SK-N-SH (cell line): Measurements from ENCODE around the gene MOCOS. TPM values are rescaled to one million over a fixed set of nuclear protein-coding genes. Genes with fewer than 3 reads are reported as not detected.

ENCODE experiments used
- CTCF ChIA-PET: fragments of 300-600, 350-600 bp; formaldehyde crosslinking; extraction: SDS; loops from one replicate; lab custom pipeline; 2021; lab: Yijun Ruan, JAX
- POLR2A ChIA-PET: fragments of 350-600 bp; sonication (Branson Sonifier 250); formaldehyde crosslinking; extraction: SDS; loops from one replicate; lab custom pipeline; 2020; ENCODE audit warnings: antibody characterized with exemption, inconsistent platforms; lab: Yijun Ruan, JAX
- DNase-seq: peaks from one replicate; pipeline ENCODE4 v3.0.0; 2012
- H2AFZ ChIP-seq: fragments of 200-600 bp; sonication (generic); 2 replicates; pipeline ENCODE4 v1.8.1; 2016; ENCODE audit warnings: antibody characterized with exemption, mild to moderate bottlenecking, low read depth
- H3F3A ChIP-seq: fragments of 200-600 bp; sonication (generic); replicated peaks from 2 replicates; pipeline ENCODE3; 2016; ENCODE audit warnings: antibody characterized with exemption, mild to moderate bottlenecking; ENCODE audit not compliant: insufficient read depth
- H3K27ac ChIP-seq, 2 experiments: fragments of 200-500 bp in 1 of 2; fragments of 200-600 bp in 1 of 2; sonication (Bioruptor generic) in 1 of 2; sonication (generic), shearing (Covaris generic) in 1 of 2; 2 replicates each; pipeline versions ENCODE4 v1.5.1 to v1.6.1; 2014 to 2016; ENCODE audit warnings: low read depth in 2 of 2, inconsistent platforms in 1 of 2, low read length in 1 of 2, mild to moderate bottlenecking in 1 of 2, mixed read lengths in 1 of 2
- H3K27me3 ChIP-seq: fragments of 200-600 bp; sonication (generic), shearing (Covaris generic); 2 replicates; pipeline ENCODE4 v1.6.1; 2016; ENCODE audit warnings: mixed run types; ENCODE audit not compliant: insufficient read depth
- H3K36me3 ChIP-seq, 2 experiments: fragments of 200-500 bp in 1 of 2; fragments of 200-600 bp in 1 of 2; sonication (Bioruptor generic) in 1 of 2; sonication (generic) in 1 of 2; replicated peaks in 1 of 2; 2 replicates each; pipeline versions ENCODE3 to v1.5.1; 2014 to 2016; ENCODE audit warnings: low read length in 1 of 2, mild to moderate bottlenecking in 1 of 2; ENCODE audit not compliant: insufficient read depth in 2 of 2, control insufficient read depth in 1 of 2
- H3K4me1 ChIP-seq, 2 experiments: fragments of 200-500 bp in 1 of 2; fragments of 200-600 bp in 1 of 2; sonication (Bioruptor generic) in 1 of 2; sonication (generic), shearing (Covaris generic) in 1 of 2; 2 replicates each; pipeline versions ENCODE4 v1.5.1 to v1.6.1; 2014 to 2016; ENCODE audit warnings: low read depth in 1 of 2, low read length in 1 of 2, mixed run types in 1 of 2; ENCODE audit not compliant: insufficient read depth in 2 of 2, control insufficient read depth in 1 of 2
- H3K4me2 ChIP-seq: fragments of 200-600 bp; sonication (generic), shearing (Covaris generic); 2 replicates; pipeline ENCODE4 v1.6.1; 2017; ENCODE audit warnings: mixed run types
- H3K4me3 ChIP-seq, 2 experiments: fragments of 200-500 bp in 1 of 2; fragments of 200-600 bp in 1 of 2; sonication (Bioruptor generic) in 1 of 2; sonication (generic), shearing (Covaris generic) in 1 of 2; 2 replicates each; pipeline versions ENCODE4 v1.5.1 to v1.8.1; 2014 to 2016; ENCODE audit warnings: low read depth in 2 of 2, inconsistent platforms in 1 of 2, low read length in 1 of 2, mild to moderate bottlenecking in 1 of 2, mixed read lengths in 1 of 2, moderate library complexity in 1 of 2
- H3K79me2 ChIP-seq: fragments of 200-600 bp; sonication (generic); 2 replicates; pipeline ENCODE4 v1.8.1; 2017; ENCODE audit warnings: mild to moderate bottlenecking; ENCODE audit not compliant: insufficient read depth
- H3K9ac ChIP-seq: fragments of 200-600 bp; sonication (generic); 2 replicates; pipeline ENCODE4 v1.6.1; 2017; ENCODE audit warnings: mixed run types
- H3K9me2 ChIP-seq: fragments of 200-600 bp; sonication (generic); 2 replicates; pipeline ENCODE4 v1.6.1; 2017; ENCODE audit warnings: mixed run types
- H3K9me3 ChIP-seq: fragments of 200-600 bp; sonication (generic); 2 replicates; pipeline ENCODE4 v1.6.1; 2017; ENCODE audit warnings: mixed run types, mild to moderate bottlenecking, moderate library complexity
- H4K20me1 ChIP-seq: fragments of 200-600 bp; sonication (generic); 2 replicates; pipeline ENCODE4 v1.6.1; 2017; ENCODE audit warnings: mild to moderate bottlenecking, mixed run types; ENCODE audit not compliant: insufficient read depth
- FOXJ3 ChIP-seq: sonication (generic); formaldehyde crosslinking; IDR thresholded peaks from 2 replicates; pipeline ENCODE4 v1.5.1; 2020; ENCODE audit warnings: mild to moderate bottlenecking, missing genetic modification reagents
- FOXM1 ChIP-seq: IDR thresholded peaks from 2 replicates; pipeline ENCODE4 v1.4.0; 2012; ENCODE audit warnings: low read depth, mild to moderate bottlenecking
- TAF1 ChIP-seq: IDR thresholded peaks from 2 replicates; pipeline ENCODE4 v1.6.1; 2012; ENCODE audit warnings: low read depth, mild to moderate bottlenecking, low read length, moderate library complexity, borderline replicate concordance
- TCF12 ChIP-seq: IDR thresholded peaks from 2 replicates; pipeline ENCODE4 v1.4.0; 2012
- YY1 ChIP-seq: IDR thresholded peaks from 2 replicates; pipeline ENCODE4 v1.4.0; 2012; ENCODE audit warnings: low read depth, mild to moderate bottlenecking
- WGBS: methylation state at CpG from one replicate; pipeline ENCODE4 v1.1.6; 2017; ENCODE audit warnings: low lambda C conversion rate; 5-methylcytosine and 5-hydroxymethylcytosine counted together
- polyA plus RNA-seq, 3 experiments: library from polyadenylated mRNA; depleted of rRNA; stranded (reverse); fragments of >200 nt; gene quantifications; 2 replicates each; pipeline ENCODE4 v1.2.3, GENCODE V29; 2012
- TF ChIP-seq, protein P1 (sequence below): fragments of 200-600 bp; sonication (generic); IDR thresholded peaks from 2 replicates; pipeline ENCODE4 v1.6.1; 2017; ENCODE audit warnings: antibody characterized with exemption, mild to moderate bottlenecking, moderate library complexity
- TF ChIP-seq, protein P2 (sequence below): IDR thresholded peaks from 2 replicates; pipeline ENCODE4 v1.6.1; 2012; ENCODE audit warnings: mild to moderate bottlenecking, low read depth, low read length, moderate library complexity
- TF ChIP-seq, protein P3 (sequence below): fragments of 150-350 bp; IDR thresholded peaks from 2 replicates; pipeline ENCODE4 v1.6.1; 2017; ENCODE audit warnings: antibody characterized with exemption, low read length, low read depth, borderline replicate concordance
- TF ChIP-seq, protein P4 (sequence below): IDR thresholded peaks from 2 replicates; pipeline ENCODE4; 2012
- TF ChIP-seq, protein P5 (sequence below): fragments of 150-350 bp; IDR thresholded peaks from 2 replicates; pipeline ENCODE4 v1.6.1; 2016; ENCODE audit warnings: mild to moderate bottlenecking, low read depth, low read length
- TF ChIP-seq, protein P6 (sequence below): IDR thresholded peaks from 2 replicates; pipeline ENCODE4 v1.4.0; 2012; ENCODE audit warnings: low read depth, borderline replicate concordance
- TF ChIP-seq, protein P7 (sequence below): IDR thresholded peaks from 2 replicates; pipeline ENCODE4 v1.4.0; 2012; ENCODE audit warnings: low read depth, borderline replicate concordance

MOCOS gene
- polyA plus RNA-seq, 1 of the 3 experiments (the other 2 are of a cell fraction) = 1.2 TPM

DNA sequence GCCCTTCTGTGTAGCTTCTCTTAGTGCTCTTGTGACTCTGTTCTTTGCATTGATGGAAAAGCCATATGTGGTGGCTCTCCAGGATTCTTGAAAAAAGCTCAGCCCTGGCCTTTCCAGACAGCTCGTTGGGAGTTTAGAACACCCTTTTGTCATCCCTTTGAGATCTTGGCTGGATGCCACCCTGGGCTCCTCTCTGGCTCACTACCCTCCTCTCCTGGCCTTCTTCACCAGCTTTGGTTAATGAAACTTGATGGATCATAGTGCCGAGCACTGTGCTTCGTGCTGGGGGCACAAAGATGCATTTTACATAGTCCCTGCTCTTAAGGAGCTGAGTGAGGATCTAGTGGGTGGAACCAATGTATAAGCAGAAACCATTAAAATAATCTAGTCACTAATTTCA lies 94.6 kb downstream of the MOCOS start:
- H3K9ac ChIP-seq = no peak overlapping the region
- H3K27ac ChIP-seq = no peak overlapping the region
- H3K9me3 ChIP-seq = no peaks in the 10 kb centered on the region
- H4K20me1 ChIP-seq = no peaks in the 10 kb centered on the region
- H3K27me3 ChIP-seq = no peaks in the 10 kb centered on the region
- no peaks in the 10 kb centered on the region for H3K36me3 ChIP-seq
- no peak for DNase-seq
- no peak overlapping the region for H3K4me3 ChIP-seq
- H3K4me2 ChIP-seq = no peak overlapping the region
- no peaks in the 10 kb centered on the region for H3K79me2 ChIP-seq
- CTCF ChIA-PET = interaction anchor here (1.1 to 11.3 kb wide), 11 partner anchors 125 to 895 kb away, joined by 3 to 136 read pairs (median 4); no protein-coding TSS in a partner anchor
- H2AFZ ChIP-seq = no peak overlapping the region
- no peaks in the 10 kb centered on the region for H3F3A ChIP-seq
- TF ChIP-seq, protein P1, sequence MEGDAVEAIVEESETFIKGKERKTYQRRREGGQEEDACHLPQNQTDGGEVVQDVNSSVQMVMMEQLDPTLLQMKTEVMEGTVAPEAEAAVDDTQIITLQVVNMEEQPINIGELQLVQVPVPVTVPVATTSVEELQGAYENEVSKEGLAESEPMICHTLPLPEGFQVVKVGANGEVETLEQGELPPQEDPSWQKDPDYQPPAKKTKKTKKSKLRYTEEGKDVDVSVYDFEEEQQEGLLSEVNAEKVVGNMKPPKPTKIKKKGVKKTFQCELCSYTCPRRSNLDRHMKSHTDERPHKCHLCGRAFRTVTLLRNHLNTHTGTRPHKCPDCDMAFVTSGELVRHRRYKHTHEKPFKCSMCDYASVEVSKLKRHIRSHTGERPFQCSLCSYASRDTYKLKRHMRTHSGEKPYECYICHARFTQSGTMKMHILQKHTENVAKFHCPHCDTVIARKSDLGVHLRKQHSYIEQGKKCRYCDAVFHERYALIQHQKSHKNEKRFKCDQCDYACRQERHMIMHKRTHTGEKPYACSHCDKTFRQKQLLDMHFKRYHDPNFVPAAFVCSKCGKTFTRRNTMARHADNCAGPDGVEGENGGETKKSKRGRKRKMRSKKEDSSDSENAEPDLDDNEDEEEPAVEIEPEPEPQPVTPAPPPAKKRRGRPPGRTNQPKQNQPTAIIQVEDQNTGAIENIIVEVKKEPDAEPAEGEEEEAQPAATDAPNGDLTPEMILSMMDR = no peak
- no peak for TF ChIP-seq FOXJ3
- TF ChIP-seq, protein P2, sequence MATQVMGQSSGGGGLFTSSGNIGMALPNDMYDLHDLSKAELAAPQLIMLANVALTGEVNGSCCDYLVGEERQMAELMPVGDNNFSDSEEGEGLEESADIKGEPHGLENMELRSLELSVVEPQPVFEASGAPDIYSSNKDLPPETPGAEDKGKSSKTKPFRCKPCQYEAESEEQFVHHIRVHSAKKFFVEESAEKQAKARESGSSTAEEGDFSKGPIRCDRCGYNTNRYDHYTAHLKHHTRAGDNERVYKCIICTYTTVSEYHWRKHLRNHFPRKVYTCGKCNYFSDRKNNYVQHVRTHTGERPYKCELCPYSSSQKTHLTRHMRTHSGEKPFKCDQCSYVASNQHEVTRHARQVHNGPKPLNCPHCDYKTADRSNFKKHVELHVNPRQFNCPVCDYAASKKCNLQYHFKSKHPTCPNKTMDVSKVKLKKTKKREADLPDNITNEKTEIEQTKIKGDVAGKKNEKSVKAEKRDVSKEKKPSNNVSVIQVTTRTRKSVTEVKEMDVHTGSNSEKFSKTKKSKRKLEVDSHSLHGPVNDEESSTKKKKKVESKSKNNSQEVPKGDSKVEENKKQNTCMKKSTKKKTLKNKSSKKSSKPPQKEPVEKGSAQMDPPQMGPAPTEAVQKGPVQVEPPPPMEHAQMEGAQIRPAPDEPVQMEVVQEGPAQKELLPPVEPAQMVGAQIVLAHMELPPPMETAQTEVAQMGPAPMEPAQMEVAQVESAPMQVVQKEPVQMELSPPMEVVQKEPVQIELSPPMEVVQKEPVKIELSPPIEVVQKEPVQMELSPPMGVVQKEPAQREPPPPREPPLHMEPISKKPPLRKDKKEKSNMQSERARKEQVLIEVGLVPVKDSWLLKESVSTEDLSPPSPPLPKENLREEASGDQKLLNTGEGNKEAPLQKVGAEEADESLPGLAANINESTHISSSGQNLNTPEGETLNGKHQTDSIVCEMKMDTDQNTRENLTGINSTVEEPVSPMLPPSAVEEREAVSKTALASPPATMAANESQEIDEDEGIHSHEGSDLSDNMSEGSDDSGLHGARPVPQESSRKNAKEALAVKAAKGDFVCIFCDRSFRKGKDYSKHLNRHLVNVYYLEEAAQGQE = no peak
- TF ChIP-seq, protein P3, sequence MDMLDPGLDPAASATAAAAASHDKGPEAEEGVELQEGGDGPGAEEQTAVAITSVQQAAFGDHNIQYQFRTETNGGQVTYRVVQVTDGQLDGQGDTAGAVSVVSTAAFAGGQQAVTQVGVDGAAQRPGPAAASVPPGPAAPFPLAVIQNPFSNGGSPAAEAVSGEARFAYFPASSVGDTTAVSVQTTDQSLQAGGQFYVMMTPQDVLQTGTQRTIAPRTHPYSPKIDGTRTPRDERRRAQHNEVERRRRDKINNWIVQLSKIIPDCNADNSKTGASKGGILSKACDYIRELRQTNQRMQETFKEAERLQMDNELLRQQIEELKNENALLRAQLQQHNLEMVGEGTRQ = no peak
- TF ChIP-seq, protein P4, sequence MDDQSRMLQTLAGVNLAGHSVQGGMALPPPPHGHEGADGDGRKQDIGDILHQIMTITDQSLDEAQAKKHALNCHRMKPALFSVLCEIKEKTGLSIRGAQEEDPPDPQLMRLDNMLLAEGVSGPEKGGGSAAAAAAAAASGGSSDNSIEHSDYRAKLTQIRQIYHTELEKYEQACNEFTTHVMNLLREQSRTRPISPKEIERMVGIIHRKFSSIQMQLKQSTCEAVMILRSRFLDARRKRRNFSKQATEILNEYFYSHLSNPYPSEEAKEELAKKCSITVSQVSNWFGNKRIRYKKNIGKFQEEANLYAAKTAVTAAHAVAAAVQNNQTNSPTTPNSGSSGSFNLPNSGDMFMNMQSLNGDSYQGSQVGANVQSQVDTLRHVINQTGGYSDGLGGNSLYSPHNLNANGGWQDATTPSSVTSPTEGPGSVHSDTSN = no peak
- TF ChIP-seq, protein P5, sequence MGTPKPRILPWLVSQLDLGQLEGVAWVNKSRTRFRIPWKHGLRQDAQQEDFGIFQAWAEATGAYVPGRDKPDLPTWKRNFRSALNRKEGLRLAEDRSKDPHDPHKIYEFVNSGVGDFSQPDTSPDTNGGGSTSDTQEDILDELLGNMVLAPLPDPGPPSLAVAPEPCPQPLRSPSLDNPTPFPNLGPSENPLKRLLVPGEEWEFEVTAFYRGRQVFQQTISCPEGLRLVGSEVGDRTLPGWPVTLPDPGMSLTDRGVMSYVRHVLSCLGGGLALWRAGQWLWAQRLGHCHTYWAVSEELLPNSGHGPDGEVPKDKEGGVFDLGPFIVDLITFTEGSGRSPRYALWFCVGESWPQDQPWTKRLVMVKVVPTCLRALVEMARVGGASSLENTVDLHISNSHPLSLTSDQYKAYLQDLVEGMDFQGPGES = no peak
- TF ChIP-seq FOXM1 = no peak
- TF ChIP-seq, protein P6, sequence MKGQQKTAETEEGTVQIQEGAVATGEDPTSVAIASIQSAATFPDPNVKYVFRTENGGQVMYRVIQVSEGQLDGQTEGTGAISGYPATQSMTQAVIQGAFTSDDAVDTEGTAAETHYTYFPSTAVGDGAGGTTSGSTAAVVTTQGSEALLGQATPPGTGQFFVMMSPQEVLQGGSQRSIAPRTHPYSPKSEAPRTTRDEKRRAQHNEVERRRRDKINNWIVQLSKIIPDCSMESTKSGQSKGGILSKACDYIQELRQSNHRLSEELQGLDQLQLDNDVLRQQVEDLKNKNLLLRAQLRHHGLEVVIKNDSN = no peak
- no peak for TF ChIP-seq TCF12
- no peak for TF ChIP-seq YY1
- no peak for TF ChIP-seq TAF1
- TF ChIP-seq, protein P7, sequence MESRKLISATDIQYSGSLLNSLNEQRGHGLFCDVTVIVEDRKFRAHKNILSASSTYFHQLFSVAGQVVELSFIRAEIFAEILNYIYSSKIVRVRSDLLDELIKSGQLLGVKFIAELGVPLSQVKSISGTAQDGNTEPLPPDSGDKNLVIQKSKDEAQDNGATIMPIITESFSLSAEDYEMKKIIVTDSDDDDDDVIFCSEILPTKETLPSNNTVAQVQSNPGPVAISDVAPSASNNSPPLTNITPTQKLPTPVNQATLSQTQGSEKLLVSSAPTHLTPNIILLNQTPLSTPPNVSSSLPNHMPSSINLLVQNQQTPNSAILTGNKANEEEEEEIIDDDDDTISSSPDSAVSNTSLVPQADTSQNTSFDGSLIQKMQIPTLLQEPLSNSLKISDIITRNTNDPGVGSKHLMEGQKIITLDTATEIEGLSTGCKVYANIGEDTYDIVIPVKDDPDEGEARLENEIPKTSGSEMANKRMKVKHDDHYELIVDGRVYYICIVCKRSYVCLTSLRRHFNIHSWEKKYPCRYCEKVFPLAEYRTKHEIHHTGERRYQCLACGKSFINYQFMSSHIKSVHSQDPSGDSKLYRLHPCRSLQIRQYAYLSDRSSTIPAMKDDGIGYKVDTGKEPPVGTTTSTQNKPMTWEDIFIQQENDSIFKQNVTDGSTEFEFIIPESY = no peak
- TF ChIP-seq, all 33 proteins: peak for 0
- Histone ChIP-seq H3K4me1 (peaks cover 0 to 6% of the 10 kb centered on the region in 2 experiments; a peak in 1 of 4 replicates), H3K9me2 (no peaks in the 10 kb centered on the region)
- POLR2A ChIA-PET = no interaction called here
- 18% methylated on average over 3 of the region's 3 CpGs for WGBS
